GM10847 (cell line): ENCODE data around the gene FRMD4A.

Source experiments
- POLR2A ChIP-seq: IDR thresholded peaks from 2 replicates; pipeline ENCODE4 v1.6.1; 2011; ENCODE audit not compliant: insufficient read length; ENCODE audit errors: extremely low read depth

The FRMD4A gene

GRCh38 chr10:14318007-14318406 lies 12.7 kb downstream of the FRMD4A start:
- no peak for TF ChIP-seq POLR2A

DNA sequence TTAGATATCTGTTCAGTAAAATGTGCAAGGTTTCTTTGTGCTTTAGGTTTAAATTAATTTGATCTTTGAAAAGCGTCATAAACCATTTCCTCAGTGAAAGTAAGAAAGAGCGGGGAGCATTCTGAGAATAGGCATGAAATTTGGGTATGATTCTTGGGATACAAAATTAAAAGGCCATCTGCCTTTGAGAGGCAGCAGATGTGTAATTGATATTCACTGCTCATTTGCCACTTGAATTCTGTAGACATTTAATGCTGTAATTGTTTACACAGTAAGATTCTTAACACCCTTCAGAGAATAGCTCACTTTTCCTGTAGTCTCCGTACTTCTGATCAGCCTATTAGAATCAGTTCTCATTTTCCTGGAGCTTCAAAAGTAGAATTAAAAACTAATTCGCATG lies 18.7 kb downstream of the FRMD4A start:
- no peak for TF ChIP-seq POLR2A

DNA sequence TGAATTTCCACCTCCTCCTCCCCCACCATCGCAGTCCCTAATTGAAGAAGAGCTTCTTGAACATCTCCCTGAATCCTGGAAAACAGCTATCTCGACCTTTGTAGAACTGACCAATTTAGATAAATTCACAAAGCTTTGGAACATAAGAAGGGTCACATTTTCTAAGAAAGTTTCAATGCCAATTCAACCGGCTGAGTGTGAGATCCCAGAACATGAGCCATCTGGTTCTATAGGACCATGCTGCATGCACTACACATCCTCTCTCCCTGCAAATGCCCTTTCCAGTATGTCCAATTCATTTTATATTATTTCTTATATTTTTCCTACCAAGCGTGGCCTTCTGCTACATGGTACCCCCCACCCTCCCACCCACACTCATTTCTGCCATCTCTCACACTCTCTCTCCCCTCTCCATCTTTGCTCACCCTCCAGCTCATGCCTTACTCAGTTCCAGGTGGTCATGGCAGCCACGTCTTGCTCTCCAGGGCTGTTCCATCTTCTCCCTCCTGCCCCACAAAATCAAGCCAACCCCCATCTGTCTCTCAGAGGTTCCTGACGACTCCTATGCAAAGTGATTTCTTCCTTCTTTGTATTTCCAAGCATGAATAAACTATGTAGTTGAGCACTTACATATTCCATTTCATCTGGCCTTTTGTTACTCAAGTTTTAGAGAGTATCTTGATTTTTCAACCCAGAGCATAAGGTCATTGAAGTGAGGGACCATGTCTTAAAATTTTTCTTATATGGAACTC lies 19.3 kb downstream of the FRMD4A start:
- no peak for TF ChIP-seq POLR2A

- no peak for TF ChIP-seq POLR2A
Observed at GRCh38 chr10:14309593-14309992, 21.1 kb downstream of the FRMD4A start.

DNA sequence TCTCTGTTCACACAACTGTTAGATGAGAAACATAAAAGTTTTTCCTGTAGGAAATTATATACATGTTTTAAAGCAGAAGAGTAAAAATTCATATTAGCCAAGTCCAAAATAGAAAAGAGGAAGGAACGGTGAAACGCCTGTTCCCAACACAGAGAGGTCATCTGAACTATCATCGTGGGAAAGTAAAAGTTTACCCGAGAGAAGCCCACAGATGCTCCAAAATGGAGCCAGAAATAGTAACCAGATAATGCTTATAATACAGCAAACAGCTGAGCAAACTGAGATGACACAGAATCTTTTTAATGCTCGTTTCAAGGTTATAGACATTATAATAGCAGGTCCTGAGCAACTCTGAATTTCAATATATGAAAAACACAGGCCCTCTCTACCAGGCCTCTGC lies 24.5 kb downstream of the FRMD4A start:
- TF ChIP-seq POLR2A: no peak

GRCh38 chr10:14304046-14304445 lies 26.7 kb downstream of the FRMD4A start:
- TF ChIP-seq POLR2A: no peak

DNA sequence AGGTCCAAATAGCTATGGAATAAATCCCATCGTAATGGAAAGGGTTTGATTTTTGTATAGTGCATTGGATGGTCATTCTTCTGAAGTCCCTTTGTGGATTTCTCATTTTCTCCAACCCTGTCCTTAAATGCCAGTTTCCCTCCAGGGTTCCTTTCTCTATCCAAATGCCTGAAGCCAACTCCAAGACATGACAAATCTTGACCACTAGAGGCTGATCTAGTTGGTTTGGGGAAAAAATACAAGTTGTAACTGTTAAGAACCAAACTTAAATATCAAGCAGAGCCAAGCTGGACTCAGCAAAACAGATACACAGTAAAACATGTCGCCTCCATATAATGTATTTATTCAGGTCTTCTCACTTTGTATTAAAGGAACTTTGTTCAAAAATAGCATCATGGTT lies 28.7 kb downstream of the FRMD4A start:
- no peak for TF ChIP-seq POLR2A

GRCh38 chr10:14299556-14299955 lies 31.2 kb downstream of the FRMD4A start:
- TF ChIP-seq POLR2A: no peak

DNA sequence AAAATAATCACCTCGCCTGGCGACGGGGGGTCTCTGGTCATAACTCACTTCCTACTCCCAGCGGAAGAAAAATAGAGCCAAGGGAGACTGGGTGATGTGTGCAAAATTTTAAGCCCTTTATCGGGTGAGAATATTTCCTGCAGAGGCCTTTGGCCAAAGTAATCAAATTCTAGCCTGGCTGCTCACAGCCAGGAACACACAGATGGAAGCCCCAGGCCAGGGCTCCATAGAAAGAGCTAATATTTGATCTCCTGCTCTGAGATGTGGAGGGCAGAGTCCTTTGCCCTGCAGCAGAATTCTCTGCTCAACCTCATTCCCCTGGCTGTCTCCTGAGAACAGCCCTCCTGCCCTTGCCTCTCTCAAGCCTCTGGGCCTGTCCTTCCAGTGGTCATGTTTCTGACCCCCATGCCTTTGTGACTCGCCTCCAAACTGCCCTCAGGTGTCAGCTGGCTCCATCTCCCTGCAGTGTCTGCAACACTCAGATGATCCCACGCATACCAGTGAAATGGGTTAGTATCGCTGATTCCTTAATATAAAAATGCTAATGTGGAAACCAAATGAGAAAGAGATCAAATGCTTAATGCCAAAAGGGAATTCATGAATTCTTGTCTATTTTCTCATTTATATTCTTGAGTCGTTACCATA lies 34.5 kb downstream of the FRMD4A start:
- TF ChIP-seq POLR2A: no peak

GRCh38 chr10:14294347-14295059 lies 36.2 kb downstream of the FRMD4A start:
- no peak for TF ChIP-seq POLR2A

DNA sequence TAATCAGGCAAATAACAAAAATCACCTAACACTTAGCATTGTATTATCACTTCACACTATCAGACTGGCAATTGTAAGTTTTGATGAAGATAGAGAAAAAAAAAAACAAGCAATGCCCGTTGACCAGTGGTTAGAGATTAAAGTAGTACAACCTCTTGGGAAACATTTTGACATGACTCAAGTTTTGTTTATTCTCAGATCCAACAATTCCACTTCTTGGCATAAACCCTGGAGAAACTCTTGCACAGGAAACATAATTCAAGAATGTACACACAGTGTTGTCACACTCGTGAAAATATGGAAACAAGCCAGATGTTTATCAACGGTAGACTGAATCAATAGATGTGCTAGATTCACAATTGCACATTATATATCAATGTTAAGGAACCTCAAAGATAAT lies 37.2 kb downstream of the FRMD4A start:
- no peak for TF ChIP-seq POLR2A

- TF ChIP-seq POLR2A: no peak
Observed at GRCh38 chr10:14291296-14291695, 39.4 kb downstream of the FRMD4A start.

- TF ChIP-seq POLR2A: no peak
Observed at GRCh38 chr10:14285941-14286560, 44.7 kb downstream of the FRMD4A start.

- no peak for TF ChIP-seq POLR2A
Observed at GRCh38 chr10:14282276-14282675, 48.4 kb downstream of the FRMD4A start.

DNA sequence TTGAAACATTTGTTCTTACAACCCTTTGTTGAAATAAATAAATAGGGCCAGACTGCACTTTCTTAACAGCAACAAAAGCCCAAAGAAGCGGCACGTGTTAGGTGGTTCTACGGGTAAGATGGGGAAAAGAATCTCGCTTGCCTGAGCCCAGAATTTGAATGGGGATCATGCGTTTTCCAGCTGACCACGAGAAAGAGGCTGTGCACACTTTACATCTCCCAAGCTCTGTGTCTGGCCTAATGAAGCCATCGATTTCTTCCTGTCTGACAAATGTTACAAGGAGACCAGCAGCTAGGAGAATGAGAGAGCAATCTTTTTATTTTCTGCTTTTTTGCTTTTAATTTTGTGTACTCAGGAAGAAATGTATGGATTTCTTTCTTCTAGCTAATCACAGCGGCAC lies 52.2 kb downstream of the FRMD4A start:
- TF ChIP-seq POLR2A: no peak

- TF ChIP-seq POLR2A: no peak
Observed at GRCh38 chr10:14276210-14276609, 54.5 kb downstream of the FRMD4A start.
